Liver (tissue), 9 donors: ENCODE results near the gene CACHD1. TPM values are rescaled to one million over a fixed set of nuclear protein-coding genes. Genes with fewer than 3 reads are reported as not detected.

Experiments
- DNase-seq: peaks from one replicate; pipeline ENCODE4 v3.0.0-alpha.2; 2017; ENCODE audit warnings: low spot score
- H3K27ac ChIP-seq, 2 donors: one replicate each; pipeline ENCODE4 v1.7.0; 2013; ENCODE audit warnings: inconsistent platforms in 2 of 2, low read length in 2 of 2, control low read depth in 1 of 2, low read depth in 1 of 2, mild to moderate bottlenecking in 1 of 2
- H3K27me3 ChIP-seq, 4 donors: one replicate each; pipeline versions ENCODE4 v1.6.1 to v1.7.0; 2013; ENCODE audit warnings: low read length in 3 of 4, inconsistent platforms in 1 of 4, mild to moderate bottlenecking in 1 of 4, moderate library complexity in 1 of 4; ENCODE audit not compliant: control insufficient read depth in 4 of 4, insufficient read depth in 4 of 4
- H3K36me3 ChIP-seq, 4 donors: one replicate each; pipeline versions ENCODE4 v1.6.1 to v1.7.0; 2013; ENCODE audit warnings: low read length in 3 of 4, mild to moderate bottlenecking in 3 of 4, low read depth in 1 of 4, moderate library complexity in 1 of 4; ENCODE audit not compliant: control insufficient read depth in 4 of 4, insufficient read depth in 3 of 4
- H3K4me1 ChIP-seq, 4 donors: one replicate each; pipeline versions ENCODE4 v1.6.1 to v1.7.0; 2013; ENCODE audit warnings: low read length in 3 of 4, mild to moderate bottlenecking in 3 of 4, moderate library complexity in 1 of 4; ENCODE audit not compliant: control insufficient read depth in 4 of 4, insufficient read depth in 4 of 4
- H3K4me3 ChIP-seq, 3 donors: one replicate each; pipeline versions ENCODE4 v1.6.1 to v1.7.0; 2013; ENCODE audit warnings: low read length in 3 of 3, control low read depth in 1 of 3, low read depth in 1 of 3, mild to moderate bottlenecking in 1 of 3
- H3K9ac ChIP-seq, 2 donors: one replicate each; pipeline ENCODE4 v1.7.0; 2013; ENCODE audit warnings: low read length in 2 of 2, mild to moderate bottlenecking in 2 of 2, moderate library complexity in 2 of 2, control low read depth in 1 of 2, low read depth in 1 of 2
- H3K9me3 ChIP-seq, 4 donors: one replicate each; pipeline versions ENCODE4 v1.6.1 to v1.7.0; 2013; ENCODE audit warnings: low read length in 3 of 4; ENCODE audit not compliant: control insufficient read depth in 4 of 4
- EGR1 ChIP-seq, 2 donors: IDR thresholded peaks; 2 replicates each; pipeline ENCODE4 v1.6.1; 2016 to 2018; ENCODE audit warnings: antibody characterized with exemption in 2 of 2, low read depth in 2 of 2
- FOXA1 ChIP-seq: IDR thresholded peaks from 2 replicates; pipeline ENCODE4 v1.6.1; 2016; ENCODE audit warnings: antibody characterized with exemption
- FOXA2 ChIP-seq: IDR thresholded peaks from 2 replicates; pipeline ENCODE4 v1.6.1; 2016; ENCODE audit warnings: antibody characterized with exemption
- GABPA ChIP-seq, 2 donors: IDR thresholded peaks in 1 of 2; conservative IDR thresholded peaks in 1 of 2; 2 replicates each; pipeline ENCODE4 v1.6.1; 2016; ENCODE audit warnings: antibody characterized with exemption in 2 of 2, mild to moderate bottlenecking in 1 of 2, moderate library complexity in 1 of 2
- HNF4A ChIP-seq, 2 donors: conservative IDR thresholded peaks; 2 replicates each; pipeline ENCODE4 v1.6.1; 2016; ENCODE audit warnings: antibody characterized with exemption in 2 of 2, mild to moderate bottlenecking in 2 of 2
- HNF4G ChIP-seq: IDR thresholded peaks from 2 replicates; pipeline ENCODE4 v1.6.1; 2016; ENCODE audit warnings: antibody characterized with exemption
- JUND ChIP-seq, 2 donors: IDR thresholded peaks; 2 replicates each; pipeline ENCODE4 v1.6.1; 2016; ENCODE audit warnings: antibody characterized with exemption in 2 of 2
- NR2F2 ChIP-seq: IDR thresholded peaks from 2 replicates; pipeline ENCODE4 v1.6.1; 2016; ENCODE audit warnings: antibody characterized with exemption
- RAD21 ChIP-seq, 2 donors: IDR thresholded peaks; 2 replicates each; pipeline ENCODE4 v1.6.1; 2016; ENCODE audit warnings: antibody characterized with exemption in 2 of 2, mild to moderate bottlenecking in 2 of 2
- RXRA ChIP-seq, 2 donors: IDR thresholded peaks; 2 replicates each; pipeline ENCODE4 v1.6.1; 2017 to 2018; ENCODE audit warnings: antibody characterized with exemption in 2 of 2, mild to moderate bottlenecking in 1 of 2
- SP1 ChIP-seq: IDR thresholded peaks from 2 replicates; pipeline ENCODE4 v1.6.1; 2018; ENCODE audit warnings: antibody characterized with exemption, mild to moderate bottlenecking
- YY1 ChIP-seq: IDR thresholded peaks from 2 replicates; pipeline ENCODE4 v1.6.1; 2016; ENCODE audit warnings: antibody characterized with exemption, mild to moderate bottlenecking
- WGBS: extraction: QIAGEN DNeasy Blood & Tissue Kit; methylation state at CpG from one replicate; pipeline ENCODE4 v1.1.7; 2013; 5-methylcytosine and 5-hydroxymethylcytosine counted together
- polyA plus RNA-seq, 2 donors: library from polyadenylated mRNA; stranded (reverse) in 1 of 2; unstranded in 1 of 2; fragments of 200-250 nt in 1 of 2; fragments of >200 nt in 1 of 2; fragmentation: Nextera tagmentation in 1 of 2; extraction: Ambion mirVana in 1 of 2; gene quantifications; one replicate each; pipeline versions ENCODE4 v1.2.1 to v1.2.3, GENCODE V29; 2013 to 2015
- total RNA-seq, 2 donors: library from RNA; depleted of rRNA; stranded (reverse); fragments of >200 nt; gene quantifications; one replicate each; pipeline ENCODE4 v1.2.3, GENCODE V29; 2014
- TF ChIP-seq, protein P1 (sequence below): IDR thresholded peaks from 2 replicates; pipeline ENCODE4 v1.6.1; 2016; ENCODE audit warnings: antibody characterized with exemption, mild to moderate bottlenecking
- TF ChIP-seq, protein P2 (sequence below): fragments of 150-350 bp; IDR thresholded peaks from 2 replicates; pipeline ENCODE4 v1.5.1; 2017; ENCODE audit warnings: improper control_type of control experiment, low read depth, low read length; ENCODE audit not compliant: missing input control
- TF ChIP-seq, protein P3 (sequence below): IDR thresholded peaks from 2 replicates; pipeline ENCODE4 v1.6.1; 2016; ENCODE audit warnings: antibody characterized with exemption
- TF ChIP-seq, protein P4 (sequence below): IDR thresholded peaks from 2 replicates; pipeline ENCODE4 v1.6.1; 2016; ENCODE audit warnings: antibody characterized with exemption
- TF ChIP-seq, protein P5 (sequence below): IDR thresholded peaks from 2 replicates; pipeline ENCODE4 v1.6.1; 2016; ENCODE audit warnings: antibody characterized with exemption
- donor health status: healthy.
- donor health status: healthy.
- donor health status: healthy.
- donor health status: healthy.
- donor health status: healthy.

CACHD1 gene
- total and polyA plus RNA-seq, 4 donors = 0.68 to 4.2 (median 2.3) TPM

DNA sequence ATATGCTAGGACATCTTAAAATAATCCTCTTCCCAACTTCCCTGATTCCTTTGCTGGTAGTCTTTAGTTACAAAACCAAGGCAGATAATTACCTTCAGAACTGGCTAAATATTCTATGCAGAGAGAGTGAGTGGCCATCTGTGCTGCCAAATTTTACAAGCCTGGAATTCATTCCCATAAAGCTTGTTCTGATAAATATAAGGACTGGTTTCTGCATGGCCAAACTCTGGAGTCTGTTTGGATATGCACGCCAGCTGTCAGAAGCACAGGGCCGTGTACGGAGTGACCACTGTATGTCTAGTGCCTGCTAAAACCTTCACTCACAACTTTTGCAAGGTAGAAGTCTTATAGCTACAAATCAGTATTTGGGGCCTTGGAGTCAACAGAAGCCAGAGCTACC lies 208.4 kb downstream of the CACHD1 start (continued):
- TF ChIP-seq, protein P1, sequence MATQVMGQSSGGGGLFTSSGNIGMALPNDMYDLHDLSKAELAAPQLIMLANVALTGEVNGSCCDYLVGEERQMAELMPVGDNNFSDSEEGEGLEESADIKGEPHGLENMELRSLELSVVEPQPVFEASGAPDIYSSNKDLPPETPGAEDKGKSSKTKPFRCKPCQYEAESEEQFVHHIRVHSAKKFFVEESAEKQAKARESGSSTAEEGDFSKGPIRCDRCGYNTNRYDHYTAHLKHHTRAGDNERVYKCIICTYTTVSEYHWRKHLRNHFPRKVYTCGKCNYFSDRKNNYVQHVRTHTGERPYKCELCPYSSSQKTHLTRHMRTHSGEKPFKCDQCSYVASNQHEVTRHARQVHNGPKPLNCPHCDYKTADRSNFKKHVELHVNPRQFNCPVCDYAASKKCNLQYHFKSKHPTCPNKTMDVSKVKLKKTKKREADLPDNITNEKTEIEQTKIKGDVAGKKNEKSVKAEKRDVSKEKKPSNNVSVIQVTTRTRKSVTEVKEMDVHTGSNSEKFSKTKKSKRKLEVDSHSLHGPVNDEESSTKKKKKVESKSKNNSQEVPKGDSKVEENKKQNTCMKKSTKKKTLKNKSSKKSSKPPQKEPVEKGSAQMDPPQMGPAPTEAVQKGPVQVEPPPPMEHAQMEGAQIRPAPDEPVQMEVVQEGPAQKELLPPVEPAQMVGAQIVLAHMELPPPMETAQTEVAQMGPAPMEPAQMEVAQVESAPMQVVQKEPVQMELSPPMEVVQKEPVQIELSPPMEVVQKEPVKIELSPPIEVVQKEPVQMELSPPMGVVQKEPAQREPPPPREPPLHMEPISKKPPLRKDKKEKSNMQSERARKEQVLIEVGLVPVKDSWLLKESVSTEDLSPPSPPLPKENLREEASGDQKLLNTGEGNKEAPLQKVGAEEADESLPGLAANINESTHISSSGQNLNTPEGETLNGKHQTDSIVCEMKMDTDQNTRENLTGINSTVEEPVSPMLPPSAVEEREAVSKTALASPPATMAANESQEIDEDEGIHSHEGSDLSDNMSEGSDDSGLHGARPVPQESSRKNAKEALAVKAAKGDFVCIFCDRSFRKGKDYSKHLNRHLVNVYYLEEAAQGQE = no peak
- TF ChIP-seq HNF4G (no peak), FOXA2 (no peak)
- TF ChIP-seq, protein P2, sequence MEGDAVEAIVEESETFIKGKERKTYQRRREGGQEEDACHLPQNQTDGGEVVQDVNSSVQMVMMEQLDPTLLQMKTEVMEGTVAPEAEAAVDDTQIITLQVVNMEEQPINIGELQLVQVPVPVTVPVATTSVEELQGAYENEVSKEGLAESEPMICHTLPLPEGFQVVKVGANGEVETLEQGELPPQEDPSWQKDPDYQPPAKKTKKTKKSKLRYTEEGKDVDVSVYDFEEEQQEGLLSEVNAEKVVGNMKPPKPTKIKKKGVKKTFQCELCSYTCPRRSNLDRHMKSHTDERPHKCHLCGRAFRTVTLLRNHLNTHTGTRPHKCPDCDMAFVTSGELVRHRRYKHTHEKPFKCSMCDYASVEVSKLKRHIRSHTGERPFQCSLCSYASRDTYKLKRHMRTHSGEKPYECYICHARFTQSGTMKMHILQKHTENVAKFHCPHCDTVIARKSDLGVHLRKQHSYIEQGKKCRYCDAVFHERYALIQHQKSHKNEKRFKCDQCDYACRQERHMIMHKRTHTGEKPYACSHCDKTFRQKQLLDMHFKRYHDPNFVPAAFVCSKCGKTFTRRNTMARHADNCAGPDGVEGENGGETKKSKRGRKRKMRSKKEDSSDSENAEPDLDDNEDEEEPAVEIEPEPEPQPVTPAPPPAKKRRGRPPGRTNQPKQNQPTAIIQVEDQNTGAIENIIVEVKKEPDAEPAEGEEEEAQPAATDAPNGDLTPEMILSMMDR = no peak

DNA sequence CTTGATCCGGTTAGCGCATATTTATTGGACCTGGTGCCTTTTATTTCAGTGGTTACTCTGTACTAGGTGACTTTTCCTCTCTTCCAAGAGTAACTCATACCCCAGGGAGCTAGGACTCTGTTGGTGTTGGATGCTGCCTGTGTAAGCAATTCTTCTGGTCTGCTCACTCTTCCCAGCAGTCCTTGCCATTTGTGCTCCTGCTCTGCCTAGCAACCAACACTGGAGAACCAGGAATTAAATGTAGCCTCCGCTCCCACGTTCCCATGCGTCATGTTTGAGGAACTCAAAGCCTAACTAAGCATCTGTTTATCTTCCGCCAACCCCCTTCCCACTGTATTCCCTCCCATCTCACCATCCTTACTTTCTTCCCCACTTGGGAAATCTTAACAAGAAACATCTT lies 209.2 kb downstream of the CACHD1 start:
- H3K27me3 ChIP-seq = no peaks in the 10 kb centered on the region
- no peak overlapping the region for H3K9ac ChIP-seq
- no peak for TF ChIP-seq RAD21 (IDR thresholded peaks at IDR 0.05)
- no peaks in the 10 kb centered on the region for H3K4me1 ChIP-seq
- 96% methylated on average over 6 of the region's 6 CpGs for WGBS
- no peak for DNase-seq
- H3K36me3 ChIP-seq = peaks cover 0 to 2% (median 0%) of the 10 kb centered on the region in 4 donors
- no peak overlapping the region for H3K4me3 ChIP-seq
- no peak overlapping the region for H3K27ac ChIP-seq
- H3K9me3 ChIP-seq = no peaks in the 10 kb centered on the region

DNA sequence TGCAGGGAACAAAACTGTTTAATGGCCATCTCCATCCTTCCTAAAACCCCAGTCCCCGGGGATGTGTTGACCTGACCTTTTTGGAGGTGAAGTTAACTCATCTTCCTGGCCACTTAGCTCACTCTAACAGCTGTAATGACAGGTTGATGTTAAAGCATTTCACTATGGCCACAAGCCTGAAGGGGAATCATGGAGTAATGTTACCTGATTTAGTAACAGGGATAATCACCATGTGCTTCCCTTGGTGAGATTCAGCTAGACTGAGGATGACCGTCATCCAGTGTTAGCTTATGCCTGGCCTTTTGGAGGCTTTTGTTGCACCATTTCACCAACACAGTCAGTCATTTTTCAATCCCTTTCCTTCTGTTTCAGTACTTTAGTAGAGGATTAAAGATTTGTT lies 210.7 kb downstream of the CACHD1 start:
- H3K27me3 ChIP-seq = no peaks in the 10 kb centered on the region
- TF ChIP-seq, protein P2 = no peak
- TF ChIP-seq NR2F2 (no peak), HNF4A (conservative IDR thresholded peaks at IDR 0.05) (no peak), SP1 (no peak), JUND (IDR thresholded peaks at IDR 0.05) (no peak), RAD21 (IDR thresholded peaks at IDR 0.05) (no peak), EGR1 (IDR thresholded peaks at IDR 0.05; ENCODE audit: low read depth in 2 of 2) (no peak), RXRA (IDR thresholded peaks at IDR 0.05) (no peak), YY1 (no peak), FOXA1 (no peak), GABPA (IDR thresholded peaks at IDR 0.05 in 1 of 2, conservative IDR thresholded peaks at IDR 0.05 in 1 of 2) (no peak), HNF4G (no peak)
- TF ChIP-seq, protein P1 = no peak
- TF ChIP-seq, protein P3, sequence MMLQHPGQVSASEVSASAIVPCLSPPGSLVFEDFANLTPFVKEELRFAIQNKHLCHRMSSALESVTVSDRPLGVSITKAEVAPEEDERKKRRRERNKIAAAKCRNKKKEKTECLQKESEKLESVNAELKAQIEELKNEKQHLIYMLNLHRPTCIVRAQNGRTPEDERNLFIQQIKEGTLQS = no peak
- TF ChIP-seq, protein P4, sequence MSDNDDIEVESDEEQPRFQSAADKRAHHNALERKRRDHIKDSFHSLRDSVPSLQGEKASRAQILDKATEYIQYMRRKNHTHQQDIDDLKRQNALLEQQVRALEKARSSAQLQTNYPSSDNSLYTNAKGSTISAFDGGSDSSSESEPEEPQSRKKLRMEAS = no peak
- TF ChIP-seq, protein P5, sequence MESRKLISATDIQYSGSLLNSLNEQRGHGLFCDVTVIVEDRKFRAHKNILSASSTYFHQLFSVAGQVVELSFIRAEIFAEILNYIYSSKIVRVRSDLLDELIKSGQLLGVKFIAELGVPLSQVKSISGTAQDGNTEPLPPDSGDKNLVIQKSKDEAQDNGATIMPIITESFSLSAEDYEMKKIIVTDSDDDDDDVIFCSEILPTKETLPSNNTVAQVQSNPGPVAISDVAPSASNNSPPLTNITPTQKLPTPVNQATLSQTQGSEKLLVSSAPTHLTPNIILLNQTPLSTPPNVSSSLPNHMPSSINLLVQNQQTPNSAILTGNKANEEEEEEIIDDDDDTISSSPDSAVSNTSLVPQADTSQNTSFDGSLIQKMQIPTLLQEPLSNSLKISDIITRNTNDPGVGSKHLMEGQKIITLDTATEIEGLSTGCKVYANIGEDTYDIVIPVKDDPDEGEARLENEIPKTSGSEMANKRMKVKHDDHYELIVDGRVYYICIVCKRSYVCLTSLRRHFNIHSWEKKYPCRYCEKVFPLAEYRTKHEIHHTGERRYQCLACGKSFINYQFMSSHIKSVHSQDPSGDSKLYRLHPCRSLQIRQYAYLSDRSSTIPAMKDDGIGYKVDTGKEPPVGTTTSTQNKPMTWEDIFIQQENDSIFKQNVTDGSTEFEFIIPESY = no peak
- no peak overlapping the region for H3K27ac ChIP-seq
- no peak overlapping the region for H3K4me3 ChIP-seq
- no peaks in the 10 kb centered on the region for H3K9me3 ChIP-seq
- no peaks in the 10 kb centered on the region for H3K4me1 ChIP-seq
- H3K36me3 ChIP-seq = peaks cover 0 to 2% (median 0%) of the 10 kb centered on the region in 4 donors
- DNase-seq = no peak
- 93% methylated on average over 2 of the region's 2 CpGs for WGBS
- H3K9ac ChIP-seq = peak overlapping the region in 1 of 2 donors; percentile 16
